Glutamatergic neuron (in vitro differentiated cells): ENCODE measurements around the gene ASPG. TPM values are rescaled to one million over a fixed set of nuclear protein-coding genes. Genes with fewer than 3 reads are reported as not detected.

Experiments used
- DNase-seq: peaks from one replicate; pipeline ENCODE4 v3.0.0; 2022
- H3K27ac Mint-ChIP-seq: one replicate; pipeline ENCODE4 v1.8.0; 2020; ENCODE audit warnings: mild to moderate bottlenecking, mixed read lengths, inconsistent platforms; ENCODE audit not compliant: unreplicated experiment
- H3K27me3 Mint-ChIP-seq: one replicate; pipeline ENCODE4 v1.8.0; 2020; ENCODE audit warnings: mild to moderate bottlenecking, moderate library complexity, mixed read lengths, inconsistent platforms; ENCODE audit not compliant: unreplicated experiment
- H3K36me3 Mint-ChIP-seq: one replicate; pipeline ENCODE4 v1.8.0; 2020; ENCODE audit warnings: mild to moderate bottlenecking, mixed read lengths, inconsistent platforms; ENCODE audit not compliant: unreplicated experiment
- H3K4me1 Mint-ChIP-seq: one replicate; pipeline ENCODE4 v1.8.0; 2020; ENCODE audit warnings: mild to moderate bottlenecking, low read depth, mixed read lengths, inconsistent platforms; ENCODE audit not compliant: unreplicated experiment
- H3K4me3 Mint-ChIP-seq: one replicate; pipeline ENCODE4 v1.8.0; 2020; ENCODE audit warnings: mild to moderate bottlenecking, mixed read lengths, inconsistent platforms; ENCODE audit not compliant: unreplicated experiment
- H3K9me3 Mint-ChIP-seq: one replicate; pipeline ENCODE4 v1.8.0; 2020; ENCODE audit warnings: mild to moderate bottlenecking, moderate library complexity, mixed read lengths, inconsistent platforms; ENCODE audit not compliant: unreplicated experiment
- CTCF ChIP-seq: fragments of 200-600 bp; sonication (generic); IDR thresholded peaks from one replicate; pipeline ENCODE4 v1.5.0; 2021; ENCODE audit not compliant: partially characterized antibody, unreplicated experiment
- total RNA-seq: library from RNA; stranded (reverse); fragmentation: NEBNext Ultra II Directional; extraction: Animal tissue kit (Norgen Biotek cat#: 25700); gene quantifications from one replicate; pipeline ENCODE4 v1.2.1, GENCODE V29; 2021; ENCODE audit not compliant: unreplicated experiment

ASPG gene
- total RNA-seq, 1 donor from 2014 or later, result not detected

DNA sequence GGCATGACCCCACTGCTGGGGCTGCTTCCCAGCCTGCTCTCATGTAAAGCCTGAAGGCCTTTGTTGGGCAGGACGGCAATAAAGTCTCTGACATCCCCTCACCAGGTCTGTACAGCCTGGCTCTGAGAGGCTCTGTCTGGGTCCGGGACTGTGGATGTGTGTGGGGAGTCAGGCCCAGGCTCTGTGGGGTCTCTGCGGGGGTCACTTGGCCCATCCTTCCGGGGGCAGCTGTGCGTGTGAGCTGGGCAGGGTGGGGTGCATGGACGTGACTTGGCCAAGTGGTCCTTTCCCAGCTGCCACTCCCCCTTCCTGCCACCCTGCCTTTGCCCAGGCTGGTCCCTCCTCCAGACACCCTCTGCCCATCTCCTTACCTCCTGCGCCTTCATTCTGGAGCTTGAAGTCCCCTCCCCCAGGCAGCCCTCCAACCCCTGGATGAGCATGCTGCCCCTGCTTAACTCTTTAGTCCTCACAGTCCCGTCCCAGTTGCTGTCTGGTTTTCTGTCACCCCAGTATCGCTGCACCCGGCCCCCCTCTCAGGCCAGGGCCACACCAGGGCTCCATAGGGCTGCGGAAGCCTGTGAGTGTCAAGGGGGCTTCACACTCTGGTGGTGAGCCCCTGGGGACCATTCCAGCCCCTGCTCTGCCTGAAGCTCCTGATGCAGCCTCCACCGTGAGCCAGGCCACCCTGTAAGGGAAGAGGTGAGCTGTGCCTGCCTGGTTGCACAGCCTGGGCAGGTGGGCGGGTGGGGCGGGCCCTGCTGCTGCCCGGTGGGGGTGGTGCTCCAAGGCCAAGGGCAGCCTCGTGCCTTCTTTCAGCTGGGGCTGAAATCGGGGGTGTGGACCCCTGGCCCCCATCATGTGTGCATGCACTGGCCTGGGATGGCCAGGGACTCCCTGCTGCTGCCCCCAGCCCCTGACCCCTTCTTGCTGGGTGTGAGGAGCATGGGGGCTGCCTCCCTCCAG lies 27.4 kb downstream of the ASPG start:
- H3K9me3 Mint-ChIP-seq, result peaks cover 1% of the 10 kb centered on the region
- H3K4me1 Mint-ChIP-seq, result no peaks in the 10 kb centered on the region
- DNase-seq, result peak; percentile 19
- H3K36me3 Mint-ChIP-seq, result no peaks in the 10 kb centered on the region
- H3K4me3 Mint-ChIP-seq, result no peak overlapping the region
- no peak overlapping the region for H3K27ac Mint-ChIP-seq
- TF ChIP-seq CTCF, result no peak
- peaks cover 14% of the 10 kb centered on the region for H3K27me3 Mint-ChIP-seq

GRCh38 chr14:104113631-104114420 lies 28.3 kb downstream of the ASPG start:
- Mint-ChIP-seq H3K4me3 (no peak overlapping the region), H3K9me3 (peaks cover 1% of the 10 kb centered on the region), H3K36me3 (no peaks in the 10 kb centered on the region), H3K27me3 (peaks cover 18% of the 10 kb centered on the region), H3K27ac (no peak overlapping the region), H3K4me1 (no peaks in the 10 kb centered on the region)
- TF ChIP-seq CTCF, result no peak
- peak; percentile 8 for DNase-seq

GRCh38 chr14:104114421-104115130 lies 29.1 kb downstream of the ASPG start:
- no peak for TF ChIP-seq CTCF
- Mint-ChIP-seq H3K9me3 (peaks cover 1% of the 10 kb centered on the region), H3K27me3 (peaks cover 17% of the 10 kb centered on the region), H3K36me3 (no peaks in the 10 kb centered on the region), H3K4me3 (no peak overlapping the region), H3K4me1 (no peaks in the 10 kb centered on the region), H3K27ac (no peak overlapping the region)
- peak; percentile 16 for DNase-seq

DNA sequence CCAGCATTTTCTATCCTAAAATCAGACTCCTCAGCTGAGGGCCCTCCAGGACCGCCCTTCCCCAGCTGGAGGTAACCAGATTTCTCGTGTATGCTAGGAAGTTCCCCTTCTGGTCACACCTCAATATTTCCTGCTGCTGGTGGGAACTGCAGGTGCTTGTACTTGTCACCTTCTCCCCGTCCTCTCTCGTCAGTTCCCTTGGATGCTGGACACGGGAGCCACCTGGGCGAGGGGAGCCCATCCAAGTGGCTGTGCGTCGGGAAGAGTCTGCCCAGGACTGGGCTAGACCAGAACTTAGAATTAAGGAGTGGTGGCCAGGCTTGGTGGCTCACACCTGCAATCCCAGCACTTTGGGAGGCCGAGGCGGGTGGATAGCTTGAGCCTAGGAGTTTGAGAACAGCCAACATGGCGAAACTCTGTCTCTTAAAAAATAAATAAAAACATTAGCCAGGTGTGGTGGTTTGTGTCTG lies 29.7 kb downstream of the ASPG start:
- no peak for TF ChIP-seq CTCF
- DNase-seq, result peak; percentile 8
- Mint-ChIP-seq H3K4me3 (no peak overlapping the region), H3K36me3 (no peaks in the 10 kb centered on the region), H3K9me3 (peaks cover 1% of the 10 kb centered on the region), H3K27ac (no peak overlapping the region), H3K27me3 (peaks cover 19% of the 10 kb centered on the region), H3K4me1 (no peaks in the 10 kb centered on the region)
